ENCODE results near the gene ZNF511. TPM values are rescaled to one million over a fixed set of nuclear protein-coding genes. Genes with fewer than 3 reads are reported as not detected.
A peak's percentile ranks its signal among the peaks of the same experiment; 100 is the strongest.

Gene ZNF511
- total RNA-seq, 2 donors from 2014 or later: 43.4 to 55.6 TPM

GRCh38 chr10:133271521-133272300 lies 37.0 kb upstream of the ZNF511 start:
- Mint-ChIP-seq H3K9me3 (no peaks in the 10 kb centered on the region), H3K36me3 (peaks cover 6% of the 10 kb centered on the region in 2 donors), H3K27ac (no peak overlapping the region)
- no peak for ATAC-seq
- DNase-seq (ENCODE audit: low spot score in 2 of 2): no peak

GRCh38 chr10:133272301-133272963 lies 36.3 kb upstream of the ZNF511 start:
- Mint-ChIP-seq H3K9me3 (no peaks in the 10 kb centered on the region), H3K27ac (no peak overlapping the region), H3K36me3 (peaks cover 6% of the 10 kb centered on the region in 2 donors)
- ATAC-seq (no peak), DNase-seq (ENCODE audit: low spot score in 2 of 2) (no peak)

GRCh38 chr10:133272964-133273420 lies 35.7 kb upstream of the ZNF511 start:
- no peak for ATAC-seq
- peaks cover 6% of the 10 kb centered on the region in 2 donors for H3K36me3 Mint-ChIP-seq
- no peak overlapping the region for H3K27ac Mint-ChIP-seq
- no peak for DNase-seq (ENCODE audit: low spot score in 2 of 2)
- H3K9me3 Mint-ChIP-seq: no peaks in the 10 kb centered on the region

GRCh38 chr10:133273534-133274143 lies 35.1 kb upstream of the ZNF511 start:
- ATAC-seq: no peak
- H3K36me3 Mint-ChIP-seq: peaks cover 6% of the 10 kb centered on the region in 2 donors
- H3K9me3 Mint-ChIP-seq: no peaks in the 10 kb centered on the region
- H3K27ac Mint-ChIP-seq: no peak overlapping the region
- DNase-seq (ENCODE audit: low spot score in 2 of 2): no peak

- no peaks in the 10 kb centered on the region for H3K9me3 Mint-ChIP-seq
- peak overlapping the region; percentile 85 to 87 for H3K27ac Mint-ChIP-seq
- DNase-seq (ENCODE audit: low spot score in 2 of 2): peak; percentile 59 to 91
- peaks cover 6% of the 10 kb centered on the region in 2 donors for H3K36me3 Mint-ChIP-seq
- ATAC-seq: peak; percentile 72 to 80
These were observed 33.7 kb upstream of the ZNF511 start for GRCh38 chr10:133274751-133275683.

GRCh38 chr10:133275684-133276092 lies 33.0 kb upstream of the ZNF511 start:
- peak; percentile 42 to 53 for ATAC-seq
- H3K27ac Mint-ChIP-seq: peak overlapping the region; percentile 77 to 87

GRCh38 chr10:133276100-133276434 lies 32.6 kb upstream of the ZNF511 start:
- no peaks in the 10 kb centered on the region for H3K9me3 Mint-ChIP-seq
- ATAC-seq (peak in 1 of 2 donors; percentile 0), DNase-seq (ENCODE audit: low spot score in 2 of 2) (peak in 1 of 2 donors; percentile 21)
- peaks cover 6% of the 10 kb centered on the region in 2 donors for H3K36me3 Mint-ChIP-seq
- peak overlapping the region; percentile 77 to 87 for H3K27ac Mint-ChIP-seq

More at GRCh38 chr10:133275684-133276092, 33.0 kb upstream of the ZNF511 start:
- Mint-ChIP-seq H3K9me3 (no peaks in the 10 kb centered on the region), H3K36me3 (peaks cover 6% of the 10 kb centered on the region in 2 donors)
- peak in 1 of 2 donors; percentile 56 for DNase-seq (ENCODE audit: low spot score in 2 of 2)

- no peaks in the 10 kb centered on the region for H3K9me3 Mint-ChIP-seq
- ATAC-seq: peak; percentile 40 to 67
- DNase-seq (ENCODE audit: low spot score in 2 of 2): peak in 1 of 2 donors; percentile 84
- H3K27ac Mint-ChIP-seq: peak within 1 kb of the TSS; percentile 77 to 87
- peaks cover 6% of the 10 kb centered on the region in 2 donors for H3K36me3 Mint-ChIP-seq
These were observed 32.1 kb upstream of the ZNF511 start, which contains the start of gene ADAM8 for GRCh38 chr10:133276435-133277201. Gene ADAM8, minus strand, starts transcription at chr10:133276868. Its CDS starts 51 bp downstream, at chr10:133276817.

- peaks cover 6% of the 10 kb centered on the region in 2 donors for H3K36me3 Mint-ChIP-seq
These were observed 31.3 kb upstream of the ZNF511 start for GRCh38 chr10:133277277-133277992.

GRCh38 chr10:133277993-133278576 lies 30.6 kb upstream of the ZNF511 start:
- no peak for ATAC-seq
- Mint-ChIP-seq H3K9me3 (no peaks in the 10 kb centered on the region), H3K27ac (peak overlapping the region in 1 of 2 donors; percentile 59), H3K36me3 (peaks cover 6% of the 10 kb centered on the region in 2 donors)
- DNase-seq (ENCODE audit: low spot score in 2 of 2): no peak

More at GRCh38 chr10:133277277-133277992, 31.3 kb upstream of the ZNF511 start:
- Mint-ChIP-seq H3K9me3 (no peaks in the 10 kb centered on the region), H3K27ac (peak overlapping the region in 1 of 2 donors; percentile 59)
- ATAC-seq (no peak), DNase-seq (ENCODE audit: low spot score in 2 of 2) (no peak)

GRCh38 chr10:133278577-133279265 lies 30.0 kb upstream of the ZNF511 start:
- ATAC-seq (peak in 1 of 2 donors; percentile 11), DNase-seq (ENCODE audit: low spot score in 2 of 2) (no peak)
- Mint-ChIP-seq H3K9me3 (no peaks in the 10 kb centered on the region), H3K36me3 (peaks cover 6 to 7% of the 10 kb centered on the region in 2 donors), H3K27ac (peak overlapping the region in 1 of 2 donors; percentile 59)

- Mint-ChIP-seq H3K36me3 (peaks cover 7 to 12% of the 10 kb centered on the region in 2 donors), H3K9me3 (no peaks in the 10 kb centered on the region), H3K27ac (no peak overlapping the region)
- DNase-seq (ENCODE audit: low spot score in 2 of 2): no peak
- no peak for ATAC-seq
These were observed 29.1 kb upstream of the ZNF511 start for GRCh38 chr10:133279326-133280226.

GRCh38 chr10:133280391-133281059 lies 28.2 kb upstream of the ZNF511 start:
- no peaks in the 10 kb centered on the region for H3K9me3 Mint-ChIP-seq
- H3K27ac Mint-ChIP-seq: no peak overlapping the region
- H3K36me3 Mint-ChIP-seq: peaks cover 11 to 20% of the 10 kb centered on the region in 2 donors
- ATAC-seq: no peak
- no peak for DNase-seq (ENCODE audit: low spot score in 2 of 2)
